Psoas muscle (tissue), 8 donors: ENCODE measurements around the gene SETX. TPM values are rescaled to one million over a fixed set of nuclear protein-coding genes. Genes with fewer than 3 reads are reported as not detected.
A peak's percentile ranks its signal among the peaks of the same experiment; 100 is the strongest.

Source experiments
- ATAC-seq, 4 donors: fragments of 200-7000 bp; cut with Tn5 transposase; one replicate each; pipeline ENCODE4 v1.9.1; 2020; ENCODE audit warnings: moderate library complexity in 3 of 4, mild to moderate bottlenecking in 2 of 4
- DNase-seq, 2 donors: peaks; one replicate each; pipeline ENCODE4 v3.0.0-alpha.2; 2020
- H3K27ac ChIP-seq: fragments of 200-600 bp; one replicate; pipeline ENCODE4 v1.8.0; 2022
- H3K27me3 ChIP-seq, 3 donors: fragments of 200-600 bp in 1 of 3; one replicate each; pipeline versions ENCODE4 v1.6.1 to v1.8.0; 2013 to 2022; ENCODE audit warnings: low read length in 2 of 3, mild to moderate bottlenecking in 2 of 3, moderate library complexity in 1 of 3; ENCODE audit not compliant: insufficient read depth in 3 of 3
- H3K36me3 ChIP-seq, 2 donors: fragments of 200-600 bp in 1 of 2; one replicate each; pipeline versions ENCODE4 v1.6.1 to v1.8.0; 2013 to 2022; ENCODE audit warnings: low read depth in 1 of 2, mild to moderate bottlenecking in 1 of 2, moderate library complexity in 1 of 2; ENCODE audit not compliant: insufficient read depth in 1 of 2
- H3K4me1 ChIP-seq: fragments of 200-600 bp; one replicate; pipeline ENCODE4 v1.8.0; 2022
- H3K4me3 ChIP-seq: fragments of 200-600 bp; one replicate; pipeline ENCODE4 v1.8.0; 2022; ENCODE audit warnings: mild to moderate bottlenecking
- H3K9me3 ChIP-seq: fragments of 200-600 bp; one replicate; pipeline ENCODE4 v1.8.0; 2022
- CTCF ChIP-seq: fragments of 200-600 bp; IDR thresholded peaks from one replicate; pipeline ENCODE4 v1.8.0; 2022; ENCODE audit warnings: antibody characterized with exemption
- WGBS, 3 donors: extraction: QIAGEN DNeasy Blood & Tissue Kit; methylation state at CpG; one replicate each; pipeline versions ENCODE4 v1.1.6 to v1.1.7; 2013; 5-methylcytosine and 5-hydroxymethylcytosine counted together
- intact Hi-C, 2 donors: fragments of 100-400 bp; cut with DNase I; formaldehyde crosslinking; loops; one replicate each; pipeline versions ENCODE4 v1.11.0 to v1.14.2; 2022
- polyA plus RNA-seq, 3 donors: library from polyadenylated mRNA; stranded (reverse); fragments of 200-250 nt; gene quantifications; one replicate each; pipeline ENCODE4 v1.2.3, GENCODE V29; 2013
- total RNA-seq, 4 donors: library from RNA; stranded (reverse); fragmentation: NEBNext Ultra II Directional in 2 of 4; extraction: Animal tissue kit (Norgen Biotek cat#: 25700) in 2 of 4; gene quantifications; one replicate each; pipeline versions ENCODE4 v1.2.1 to v1.2.4, GENCODE V29; 2021 to 2023
- donor health status: healthy with polysubstance abuse.
- donor health status: DM: no; HTN: no; CAD: no; lungs with moderate emphysema.
- donor health status: Bipolar disorder and iron deficiency.
- donor health status: healthy.
- donor health status: DM: yes; HTN: yes; CAD: no.
- donor health status: DM: no; HTN: no; CAD: no.
- donor health status: DM: no; HTN: no; CAD: no.
- donor health status: DM: yes; HTN: yes; CAD: no.

SETX gene
- total and polyA plus RNA-seq, 7 donors: 10.0 to 26.8 (median 20.6) TPM

- TF ChIP-seq CTCF: no peak
- H3K27me3 ChIP-seq: peaks cover 0 to 70% (median 16%) of the 10 kb centered on the region in 3 donors
Measured at GRCh38 chr9:132245465-132245864, 109.3 kb downstream of the SETX start.

GRCh38 chr9:132244582-132245455 is 110.0 kb downstream of the SETX start:
- 52 to 56% (median 53%) methylated on average over 19 of the region's 19 CpGs for WGBS, 3 donors
- TF ChIP-seq CTCF: no peak
- H3K27me3 ChIP-seq: peaks cover 0 to 76% (median 16%) of the 10 kb centered on the region in 3 donors
- H3K27ac ChIP-seq: no peak overlapping the region
- H3K4me1 ChIP-seq: no peaks in the 10 kb centered on the region
- no peaks in the 10 kb centered on the region for H3K9me3 ChIP-seq
- intact Hi-C loops: no loop called here
- no peaks in the 10 kb centered on the region for H3K36me3 ChIP-seq
- ATAC-seq (no peak), DNase-seq (peak in 1 of 2 donors; percentile 53)
- H3K4me3 ChIP-seq: no peak overlapping the region

More at GRCh38 chr9:132245465-132245864, 109.3 kb downstream of the SETX start:
- intact Hi-C loops: no loop called here
- H3K4me1 ChIP-seq: no peaks in the 10 kb centered on the region
- WGBS, 3 donors: 73 to 80% (median 77%) methylated on average over 9 of the region's 9 CpGs
- no peaks in the 10 kb centered on the region for H3K36me3 ChIP-seq
- no peak overlapping the region for H3K4me3 ChIP-seq
- ATAC-seq (no peak), DNase-seq (no peak)
- no peaks in the 10 kb centered on the region for H3K9me3 ChIP-seq
- no peak overlapping the region for H3K27ac ChIP-seq

GRCh38 chr9:132243156-132244074 is 111.4 kb downstream of the SETX start:
- Histone ChIP-seq H3K9me3 (no peaks in the 10 kb centered on the region), H3K4me3 (no peak overlapping the region), H3K27ac (no peak overlapping the region), H3K27me3 (peaks cover 0 to 81% (median 16%) of the 10 kb centered on the region in 3 donors), H3K36me3 (no peaks in the 10 kb centered on the region), H3K4me1 (no peaks in the 10 kb centered on the region)
- DNase-seq: peak in 1 of 2 donors; percentile 43
- intact Hi-C loops: no loop called here
- no peak for ATAC-seq
- WGBS, 3 donors: 86 to 89% (median 89%) methylated on average over 17 to 19 of the region's 19 CpGs
- TF ChIP-seq CTCF: no peak

GRCh38 chr9:132242621-132243155 is 112.1 kb downstream of the SETX start:
- 19 to 26% (median 21%) methylated on average over 18 of the region's 18 CpGs for WGBS, 3 donors

More at GRCh38 chr9:132242621-132243155, 112.1 kb downstream of the SETX start:
- Histone ChIP-seq H3K9me3 (no peaks in the 10 kb centered on the region), H3K4me3 (peak overlapping the region; percentile 61), H3K27me3 (peaks cover 0 to 79% (median 16%) of the 10 kb centered on the region in 3 donors), H3K27ac (no peak overlapping the region), H3K36me3 (no peaks in the 10 kb centered on the region), H3K4me1 (no peaks in the 10 kb centered on the region)
- DNase-seq (peak in 1 of 2 donors; percentile 57), ATAC-seq (no peak)
- intact Hi-C loops: no loop called here
- no peak for TF ChIP-seq CTCF
